Stimulated activated CD4-positive, alpha-beta T cell treated with anti-CD3 and anti-CD28 coated beads, Interleukin-4, amount 100 ng/mL, for 4 hours (primary cell): ENCODE measurements around the gene EPHA6.
"Not testable (repeated sequence)": the region's sequence is repeated elsewhere in the genome, so short reads cannot be mapped to it uniquely, and the experiment has no call there.

Experiments
- DNase-seq, 2 experiments: peaks; one replicate each; pipeline ENCODE4 v3.0.0-alpha.2; 2020

The EPHA6 gene

GRCh38 chr3:96931119-96931862, 116.9 kb downstream of the EPHA6 start:
- no peak for DNase-seq

- not testable (repeated sequence) for DNase-seq
Measured at GRCh38 chr3:96942131-96942530, 127.7 kb downstream of the EPHA6 start.

- DNase-seq: no peak
Measured at GRCh38 chr3:96958856-96959255, 144.5 kb downstream of the EPHA6 start.

- no peak for DNase-seq
Measured at GRCh38 chr3:96959474-96959873, 145.1 kb downstream of the EPHA6 start.

- DNase-seq: no peak
Measured at GRCh38 chr3:96959901-96960641, 145.7 kb downstream of the EPHA6 start.

GRCh38 chr3:96960661-96961330, 146.4 kb downstream of the EPHA6 start:
- no peak for DNase-seq

GRCh38 chr3:96961576-96961975, 147.2 kb downstream of the EPHA6 start:
- DNase-seq: no peak

- DNase-seq: no peak
Measured at GRCh38 chr3:96966181-96966929, 152.0 kb downstream of the EPHA6 start.

GRCh38 chr3:96970211-96970610, 155.8 kb downstream of the EPHA6 start:
- DNase-seq: no peak

- DNase-seq: no peak
Measured at GRCh38 chr3:96977671-96978070, 163.3 kb downstream of the EPHA6 start.

GRCh38 chr3:96983716-96984115, 169.3 kb downstream of the EPHA6 start:
- not testable (repeated sequence) for DNase-seq

GRCh38 chr3:96986241-96986640, 171.8 kb downstream of the EPHA6 start:
- DNase-seq: no peak

GRCh38 chr3:96991231-96991630, 176.8 kb downstream of the EPHA6 start:
- DNase-seq: no peak

- no peak for DNase-seq
Measured at GRCh38 chr3:96991800-96992365, 177.5 kb downstream of the EPHA6 start.

- no peak for DNase-seq
Measured at GRCh38 chr3:96994988-96995387, 180.6 kb downstream of the EPHA6 start.

- DNase-seq: no peak
Measured at GRCh38 chr3:96996009-96996408, 181.6 kb downstream of the EPHA6 start.

- DNase-seq: no peak
Measured at GRCh38 chr3:97001611-97002010, 187.2 kb downstream of the EPHA6 start.

GRCh38 chr3:97009427-97010019, 195.1 kb downstream of the EPHA6 start:
- DNase-seq: no peak

GRCh38 chr3:97010881-97011657, 196.7 kb downstream of the EPHA6 start:
- no peak for DNase-seq

- no peak for DNase-seq
Measured at GRCh38 chr3:97021778-97022177, 207.4 kb downstream of the EPHA6 start.

GRCh38 chr3:97025612-97026011, 211.2 kb downstream of the EPHA6 start:
- not testable (repeated sequence) for DNase-seq
